Measurements from ENCODE around the gene FLNB.

FLNB gene

GRCh38 chr3:58150130-58150809 is 142.0 kb downstream of the FLNB start:
- no peak for DNase-seq

- DNase-seq: no peak
Measured at GRCh38 chr3:58150810-58151199, 142.6 kb downstream of the FLNB start.

GRCh38 chr3:58151637-58152036 is 143.4 kb downstream of the FLNB start:
- DNase-seq: no peak

GRCh38 chr3:58152225-58153015 is 144.2 kb downstream of the FLNB start:
- DNase-seq: no peak

- DNase-seq: no peak
Measured at GRCh38 chr3:58153371-58153770, 145.1 kb downstream of the FLNB start.

- DNase-seq: no peak
Measured at GRCh38 chr3:58154626-58155449, 146.6 kb downstream of the FLNB start.

GRCh38 chr3:58155838-58156237 is 147.6 kb downstream of the FLNB start:
- no peak for DNase-seq

GRCh38 chr3:58157700-58158099 is 149.5 kb downstream of the FLNB start:
- no peak for DNase-seq

GRCh38 chr3:58158442-58159153 is 150.4 kb downstream of the FLNB start:
- no peak for DNase-seq

- DNase-seq: no peak
Measured at GRCh38 chr3:58160399-58160798, 152.2 kb downstream of the FLNB start.

GRCh38 chr3:58161435-58162398 is 153.5 kb downstream of the FLNB start:
- DNase-seq: no peak

- DNase-seq: no peak
Measured at GRCh38 chr3:58163234-58163633, 155.0 kb downstream of the FLNB start.

- DNase-seq: no peak
Measured at GRCh38 chr3:58164199-58164879, 156.1 kb downstream of the FLNB start.

- DNase-seq: no peak
Measured at GRCh38 chr3:58164906-58165821, 156.9 kb downstream of the FLNB start.

GRCh38 chr3:58167431-58168351 is 159.5 kb downstream of the FLNB start:
- peak; percentile 14 to 42 (median 16) for DNase-seq

GRCh38 chr3:58168498-58168897 is 160.3 kb downstream of the FLNB start:
- no peak for DNase-seq

GRCh38 chr3:58169371-58169770 is 161.1 kb downstream of the FLNB start:
- no peak for DNase-seq

- no peak for DNase-seq
Measured at GRCh38 chr3:58170376-58170775, 162.2 kb downstream of the FLNB start.

- no peak for DNase-seq
Measured at GRCh38 chr3:58171126-58171525, 162.9 kb downstream of the FLNB start.
